CD4-positive, alpha-beta memory T cell (primary cell): ENCODE results near the gene SELENBP1. TPM values are rescaled to one million over a fixed set of nuclear protein-coding genes. Genes with fewer than 3 reads are reported as not detected.
"Not testable (repeated sequence)": the region's sequence is repeated elsewhere in the genome, so short reads cannot be mapped to it uniquely, and the experiment has no call there.

Experiments used
- CTCF ChIA-PET: fragments of 350-600 bp; sonication (Branson Sonifier 250); formaldehyde crosslinking; loops from one replicate; lab custom pipeline; 2021; ENCODE audit warnings: inconsistent platforms; ENCODE audit not compliant: partially characterized antibody; lab: Charles Lee
- POLR2A ChIA-PET: fragments of 350-600 bp; sonication (Branson Sonifier 250); formaldehyde crosslinking; loops from one replicate; lab custom pipeline; 2021; ENCODE audit not compliant: partially characterized antibody; lab: Charles Lee
- DNase-seq, 5 donors: peaks; one replicate each; pipeline versions ENCODE4 v3.0.0 to v3.0.0-alpha.2; 2020 to 2022; ENCODE audit warnings: mixed read lengths in 1 of 5
- H3K27ac ChIP-seq: one replicate; pipeline ENCODE4 v1.7.0; 2013; ENCODE audit warnings: low read depth, low read length
- H3K27me3 ChIP-seq: 2 replicates; pipeline ENCODE4 v1.7.0; 2013; ENCODE audit warnings: mild to moderate bottlenecking, low read length, moderate library complexity; ENCODE audit not compliant: insufficient read depth
- H3K36me3 ChIP-seq: 2 replicates; pipeline ENCODE4 v1.7.0; 2013; ENCODE audit warnings: mild to moderate bottlenecking, low read length, moderate library complexity; ENCODE audit not compliant: insufficient read depth
- H3K4me1 ChIP-seq: 2 replicates; pipeline ENCODE4 v1.7.0; 2013; ENCODE audit warnings: mild to moderate bottlenecking, low read length, moderate library complexity; ENCODE audit not compliant: insufficient read depth
- H3K4me3 ChIP-seq, 2 donors: one replicate each; pipeline ENCODE4 v1.7.0; 2013; ENCODE audit warnings: low read length in 2 of 2, mild to moderate bottlenecking in 1 of 2
- H3K9me3 ChIP-seq, 2 donors: one replicate each; pipeline ENCODE4 v1.7.0; 2013; ENCODE audit warnings: low read length in 2 of 2, control low read depth in 1 of 2; ENCODE audit not compliant: control insufficient read depth in 1 of 2
- H3K27ac Mint-ChIP-seq, 7 donors: one replicate each; pipeline ENCODE4 v1.8.0; 2020 to 2021; ENCODE audit warnings: mixed read lengths in 7 of 7, mild to moderate bottlenecking in 6 of 7, inconsistent platforms in 3 of 7, moderate library complexity in 3 of 7
- H3K27me3 Mint-ChIP-seq, 2 donors: one replicate each; pipeline ENCODE4 v1.8.0; 2020 to 2021; ENCODE audit warnings: mixed read lengths in 2 of 2
- H3K36me3 Mint-ChIP-seq, 2 donors: one replicate each; pipeline ENCODE4 v1.8.0; 2020 to 2021; ENCODE audit warnings: mixed read lengths in 2 of 2, inconsistent platforms in 1 of 2, mild to moderate bottlenecking in 1 of 2
- H3K4me1 Mint-ChIP-seq, 4 donors: one replicate each; pipeline ENCODE4 v1.8.0; 2020 to 2021; ENCODE audit warnings: mixed read lengths in 4 of 4, mild to moderate bottlenecking in 1 of 4
- H3K4me3 Mint-ChIP-seq, 8 donors: one replicate each; pipeline ENCODE4 v1.8.0; 2020 to 2021; ENCODE audit warnings: mixed read lengths in 8 of 8, mild to moderate bottlenecking in 7 of 8, moderate library complexity in 6 of 8, inconsistent platforms in 3 of 8
- H3K9me3 Mint-ChIP-seq, 8 donors: one replicate each; pipeline ENCODE4 v1.8.0; 2020 to 2021; ENCODE audit warnings: mixed read lengths in 8 of 8, mild to moderate bottlenecking in 5 of 8, inconsistent platforms in 3 of 8, moderate library complexity in 1 of 8
- intact Hi-C: fragments of 100-400 bp; cut with micrococcal nuclease; formaldehyde crosslinking; loops from one replicate; pipeline ENCODE4 v1.15.1; 2023
- polyA plus RNA-seq, 2 donors: library from polyadenylated mRNA; unstranded; fragments of 300-500 nt; fragmentation: Illumina TruSeq; gene quantifications; one replicate each; pipeline ENCODE4 v1.2.3, GENCODE V29; 2021
- total RNA-seq, 2 experiments: library from RNA; stranded (reverse); gene quantifications; one replicate each; pipeline ENCODE4 v1.2.3, GENCODE V29; 2021

The SELENBP1 gene
- total and polyA plus RNA-seq, 4 experiments from 2014 or later = not detected

GRCh38 chr1:151352021-151352718 is 20.3 kb downstream of the SELENBP1 start:
- Mint-ChIP-seq H3K4me3 (no peak overlapping the region), H3K4me1 (peaks cover 6 to 11% (median 11%) of the 10 kb centered on the region in 4 donors), H3K36me3 (peaks cover 0 to 3% of the 10 kb centered on the region in 2 donors), H3K27me3 (no peaks in the 10 kb centered on the region), H3K9me3 (peaks cover 0 to 6% (median 0%) of the 10 kb centered on the region in 8 donors), H3K27ac (peak overlapping the region in 1 of 7 donors; percentile 25)
- H3K4me1 ChIP-seq = peaks cover 9% of the 10 kb centered on the region
- CTCF ChIA-PET = interaction anchor here (1.2 to 1.5 kb wide), 2 partner anchors 19 to 27 kb away, joined by 3 to 4 read pairs; no protein-coding TSS in a partner anchor
- H3K36me3 ChIP-seq = no peaks in the 10 kb centered on the region
- no peaks in the 10 kb centered on the region for H3K27me3 ChIP-seq
- H3K4me3 ChIP-seq = no peak overlapping the region
- no peaks in the 10 kb centered on the region for H3K9me3 ChIP-seq
- no peak for DNase-seq
- H3K27ac ChIP-seq = no peak overlapping the region
- intact Hi-C loops = no loop called here
- POLR2A ChIA-PET = no interaction called here

GRCh38 chr1:151350323-151350722 is 22.2 kb downstream of the SELENBP1 start:
- Mint-ChIP-seq H3K4me1 (peaks cover 17 to 28% (median 25%) of the 10 kb centered on the region in 4 donors), H3K36me3 (peaks cover 3 to 18% of the 10 kb centered on the region in 2 donors), H3K27ac (peak overlapping the region in 1 of 7 donors; percentile 1)
- H3K27me3 ChIP-seq, H3K27ac ChIP-seq, H3K36me3 ChIP-seq, intact Hi-C loops, POLR2A ChIA-PET, H3K9me3 ChIP-seq, H3K27me3 Mint-ChIP-seq, H3K4me3 ChIP-seq, H3K9me3 Mint-ChIP-seq, H3K4me3 Mint-ChIP-seq, DNase-seq: not testable (repeated sequence)
- H3K4me1 ChIP-seq = peaks cover 21% of the 10 kb centered on the region
- CTCF ChIA-PET = interaction anchor here (0.6 to 2.0 kb wide), 4 partner anchors 10 to 97 kb away, joined by 3 to 7 read pairs (median 4); partner anchors contain the start of gene PSMD4

- Histone ChIP-seq H3K9me3 (no peaks in the 10 kb centered on the region), H3K4me3 (peak overlapping the region; percentile 59 to 71), H3K4me1 (peaks cover 28% of the 10 kb centered on the region), H3K27ac (peak overlapping the region; percentile 97), H3K27me3 (no peaks in the 10 kb centered on the region), H3K36me3 (peaks cover 25% of the 10 kb centered on the region)
- intact Hi-C loops = loop anchor here (1.0 to 10.0 kb wide), 7 partner anchors 20 to 273 kb away; partner anchors contain the start of genes GABPB2, PI4KB, PIP5K1A and PSMB4
- Mint-ChIP-seq H3K4me1 (peaks cover 22 to 41% (median 31%) of the 10 kb centered on the region in 4 donors), H3K9me3 (peaks cover 0 to 6% (median 0%) of the 10 kb centered on the region in 8 donors), H3K27me3 (no peaks in the 10 kb centered on the region), H3K36me3 (peaks cover 17 to 40% of the 10 kb centered on the region in 2 donors), H3K27ac (peak overlapping the region; percentile 96 to 100 (median 98)), H3K4me3 (peak overlapping the region; percentile 90 to 98 (median 94))
- POLR2A ChIA-PET = interaction anchor here (0.5 to 2.2 kb wide), 6 partner anchors 11 to 158 kb away, joined by 3 to 23 read pairs (median 4); partner anchors contain the start of genes PI4KB, PSMB4 and VPS72
- no peak for DNase-seq
- CTCF ChIA-PET = no interaction called here
Measured at GRCh38 chr1:151347523-151348246, 24.8 kb downstream of the SELENBP1 start.

- ChIA-PET POLR2A (interaction anchor here (0.5 to 2.2 kb wide), 7 partner anchors 10 to 157 kb away, joined by 3 to 23 read pairs (median 4); partner anchors contain the start of genes PI4KB, PSMB4 and VPS72), CTCF (no interaction called here)
- H3K27ac Mint-ChIP-seq = peak within 1 kb of the TSS; percentile 96 to 100 (median 98)
- peaks cover 21 to 44% of the 10 kb centered on the region in 2 donors for H3K36me3 Mint-ChIP-seq
- peaks cover 0 to 5% (median 0%) of the 10 kb centered on the region in 8 donors for H3K9me3 Mint-ChIP-seq
- H3K4me3 Mint-ChIP-seq = peak within 1 kb of the TSS; percentile 90 to 98 (median 94)
- Histone ChIP-seq H3K4me1 (peaks cover 28% of the 10 kb centered on the region), H3K4me3 (peak within 1 kb of the TSS; percentile 59 to 71), H3K27me3 (no peaks in the 10 kb centered on the region), H3K36me3 (peaks cover 26% of the 10 kb centered on the region), H3K9me3 (no peaks in the 10 kb centered on the region), H3K27ac (peak within 1 kb of the TSS; percentile 97)
- intact Hi-C loops = loop anchor here (1.0 to 10.0 kb wide), 7 partner anchors 20 to 272 kb away; partner anchors contain the start of genes GABPB2, PI4KB, PIP5K1A and PSMB4
- peaks cover 22 to 41% (median 31%) of the 10 kb centered on the region in 4 donors for H3K4me1 Mint-ChIP-seq
- peak; percentile 93 to 98 (median 97) for DNase-seq
- H3K27me3 Mint-ChIP-seq = no peaks in the 10 kb centered on the region
Measured at GRCh38 chr1:151346769-151347522, 25.6 kb downstream of the SELENBP1 start, which contains the start of gene RFX5. RFX5 (minus strand) TSS chr1:151347252; CDS start chr1:151346320, 932 bp downstream.

- no peaks in the 10 kb centered on the region for H3K27me3 Mint-ChIP-seq
- intact Hi-C loops = loop anchor here (2.0 to 10.0 kb wide), 3 partner anchors 91 to 271 kb away; partner anchors contain the start of genes GABPB2, PIP5K1A and PSMD4
- peak overlapping the region; percentile 96 to 100 (median 98) for H3K27ac Mint-ChIP-seq
- peaks cover 0 to 5% (median 0%) of the 10 kb centered on the region in 8 donors for H3K9me3 Mint-ChIP-seq
- H3K27me3 ChIP-seq = no peaks in the 10 kb centered on the region
- ChIA-PET POLR2A (interaction anchor here (0.6 to 2.2 kb wide), 6 partner anchors 19 to 156 kb away, joined by 3 to 23 read pairs (median 4); partner anchors contain the start of genes PI4KB, PSMB4 and VPS72), CTCF (interaction anchor here (10.9 kb wide), 1 partner anchor 45 kb away, joined by 247 read pairs; no protein-coding TSS in a partner anchor)
- DNase-seq = no peak
- peak overlapping the region; percentile 59 to 71 for H3K4me3 ChIP-seq
- H3K4me1 ChIP-seq = peaks cover 29% of the 10 kb centered on the region
- peaks cover 21 to 47% of the 10 kb centered on the region in 2 donors for H3K36me3 Mint-ChIP-seq
- H3K4me3 Mint-ChIP-seq = peak overlapping the region; percentile 90 to 98 (median 94)
- peaks cover 22 to 41% (median 31%) of the 10 kb centered on the region in 4 donors for H3K4me1 Mint-ChIP-seq
- no peaks in the 10 kb centered on the region for H3K9me3 ChIP-seq
- H3K27ac ChIP-seq = peak overlapping the region; percentile 97
- H3K36me3 ChIP-seq = peaks cover 26% of the 10 kb centered on the region
Measured at GRCh38 chr1:151346082-151346768, 26.3 kb downstream of the SELENBP1 start.
